ENCODE measurements around the gene IL23A. TPM values are rescaled to one million over a fixed set of nuclear protein-coding genes. Genes with fewer than 3 reads are reported as not detected.
A peak's percentile ranks its signal among the peaks of the same experiment; 100 is the strongest.

IL23A gene
- total and polyA plus RNA-seq, 2 of the 13 experiments (the other 11 are each of a cell fraction or from before 2014, with no cell fraction given), result 0.33 to 0.35 TPM

DNA sequence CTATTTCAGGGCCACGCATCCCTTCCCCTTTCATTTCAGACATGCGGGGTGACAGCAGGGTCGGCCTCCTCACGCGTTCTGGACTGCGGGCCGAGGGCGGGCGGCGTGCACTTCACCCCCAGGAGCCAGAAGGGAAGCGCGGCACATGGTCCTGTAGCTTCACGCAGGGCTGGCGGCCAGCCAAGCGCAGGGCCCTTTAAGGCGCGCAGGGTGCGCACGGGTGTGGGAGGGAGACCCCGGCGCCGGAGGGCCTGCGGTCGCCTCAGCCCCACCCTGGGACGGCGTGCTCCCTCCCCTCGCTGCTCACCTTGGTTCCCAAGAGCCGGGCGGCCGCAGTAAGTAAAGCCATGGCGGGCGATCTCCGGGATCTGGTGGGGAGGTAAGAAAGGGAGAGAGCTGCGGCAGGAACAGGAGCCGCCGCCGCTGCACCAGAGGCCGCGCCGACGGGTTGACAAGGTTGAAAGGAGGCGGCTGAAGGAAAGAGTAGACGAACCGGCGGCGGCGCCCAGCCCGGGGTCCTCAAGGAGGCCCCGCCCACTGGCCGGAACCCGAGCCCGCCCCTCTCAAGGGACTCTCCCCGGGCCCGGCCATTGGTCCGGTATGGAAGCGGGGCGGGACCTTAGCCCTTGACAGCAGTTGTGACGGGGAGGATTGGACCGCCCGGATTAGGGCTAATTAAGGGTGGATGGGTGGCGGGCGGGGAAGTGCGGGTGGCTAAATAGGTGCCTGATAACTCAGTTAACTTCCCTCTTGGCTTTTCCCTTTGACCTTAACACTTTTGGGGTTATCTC lies 38.6 kb upstream of the IL23A start, which contains the start of gene CS (continued):
- TF ChIP-seq BCL6 (CRISPR knock-in tag; IDR thresholded peaks at IDR 0.05), result no peak
- no peak for TF ChIP-seq SETDB1 (CRISPR knock-in tag; IDR thresholded peaks at IDR 0.05; ENCODE audit: borderline replicate concordance)
- no peak for TF ChIP-seq MED13 (CRISPR knock-in tag; IDR thresholded peaks at IDR 0.05)
- peak; percentile 78; the same call in 1 of the 2 replicates for TF ChIP-seq TMF1 (CRISPR knock-in tag; IDR thresholded peaks at IDR 0.05; ENCODE audit: low read depth)
- TF ChIP-seq SMARCE1 (IDR thresholded peaks at IDR 0.05; ENCODE audit: borderline replicate concordance), result no peak
- TF ChIP-seq HNRNPH1 (optimal IDR thresholded peaks at IDR 0.05; ENCODE audit: low read depth, low read length), result no peak
- no peak for TF ChIP-seq RFX1 (IDR thresholded peaks at IDR 0.05)
- TF ChIP-seq FLYWCH1 (CRISPR knock-in tag; IDR thresholded peaks at IDR 0.05), result no peak
- TF ChIP-seq ZNF788 (CRISPR knock-in tag; IDR thresholded peaks at IDR 0.05; ENCODE audit: borderline replicate concordance), result no peak
- TF ChIP-seq, protein P1, sequence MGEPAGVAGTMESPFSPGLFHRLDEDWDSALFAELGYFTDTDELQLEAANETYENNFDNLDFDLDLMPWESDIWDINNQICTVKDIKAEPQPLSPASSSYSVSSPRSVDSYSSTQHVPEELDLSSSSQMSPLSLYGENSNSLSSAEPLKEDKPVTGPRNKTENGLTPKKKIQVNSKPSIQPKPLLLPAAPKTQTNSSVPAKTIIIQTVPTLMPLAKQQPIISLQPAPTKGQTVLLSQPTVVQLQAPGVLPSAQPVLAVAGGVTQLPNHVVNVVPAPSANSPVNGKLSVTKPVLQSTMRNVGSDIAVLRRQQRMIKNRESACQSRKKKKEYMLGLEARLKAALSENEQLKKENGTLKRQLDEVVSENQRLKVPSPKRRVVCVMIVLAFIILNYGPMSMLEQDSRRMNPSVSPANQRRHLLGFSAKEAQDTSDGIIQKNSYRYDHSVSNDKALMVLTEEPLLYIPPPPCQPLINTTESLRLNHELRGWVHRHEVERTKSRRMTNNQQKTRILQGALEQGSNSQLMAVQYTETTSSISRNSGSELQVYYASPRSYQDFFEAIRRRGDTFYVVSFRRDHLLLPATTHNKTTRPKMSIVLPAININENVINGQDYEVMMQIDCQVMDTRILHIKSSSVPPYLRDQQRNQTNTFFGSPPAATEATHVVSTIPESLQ (CRISPR knock-in tag; conservative IDR thresholded peaks at IDR 0.05), result no peak
- TF ChIP-seq HNRNPUL1 (IDR thresholded peaks at IDR 0.05; ENCODE audit: low read depth, low read length), result no peak
- peak; percentile 45; the same call in 1 of the 2 replicates for TF ChIP-seq ZNF430 (CRISPR knock-in tag; IDR thresholded peaks at IDR 0.05)
- no peak for TF ChIP-seq ZSCAN20 (CRISPR knock-in tag; IDR thresholded peaks at IDR 0.05; ENCODE audit: borderline replicate concordance)
- TF ChIP-seq SNAPC2 (CRISPR knock-in tag; IDR thresholded peaks at IDR 0.05), result 0 out of 2 replicates have a peak, but pooled peaks have one; percentile 50
- no peak for TF ChIP-seq ZNF44 (CRISPR knock-in tag; IDR thresholded peaks at IDR 0.05)
- TF ChIP-seq EHMT2 (IDR thresholded peaks at IDR 0.05; ENCODE audit: borderline replicate concordance, low read depth, low read length), result no peak
- no peak for TF ChIP-seq RNF2 (conservative IDR thresholded peaks at IDR 0.05; ENCODE audit: low read depth)
- TF ChIP-seq, protein P2, sequence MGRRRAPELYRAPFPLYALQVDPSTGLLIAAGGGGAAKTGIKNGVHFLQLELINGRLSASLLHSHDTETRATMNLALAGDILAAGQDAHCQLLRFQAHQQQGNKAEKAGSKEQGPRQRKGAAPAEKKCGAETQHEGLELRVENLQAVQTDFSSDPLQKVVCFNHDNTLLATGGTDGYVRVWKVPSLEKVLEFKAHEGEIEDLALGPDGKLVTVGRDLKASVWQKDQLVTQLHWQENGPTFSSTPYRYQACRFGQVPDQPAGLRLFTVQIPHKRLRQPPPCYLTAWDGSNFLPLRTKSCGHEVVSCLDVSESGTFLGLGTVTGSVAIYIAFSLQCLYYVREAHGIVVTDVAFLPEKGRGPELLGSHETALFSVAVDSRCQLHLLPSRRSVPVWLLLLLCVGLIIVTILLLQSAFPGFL (CRISPR knock-in tag; IDR thresholded peaks at IDR 0.05), result no peak
- no peak for TF ChIP-seq CENPX (CRISPR knock-in tag; IDR thresholded peaks at IDR 0.05)
- TF ChIP-seq, protein P3, sequence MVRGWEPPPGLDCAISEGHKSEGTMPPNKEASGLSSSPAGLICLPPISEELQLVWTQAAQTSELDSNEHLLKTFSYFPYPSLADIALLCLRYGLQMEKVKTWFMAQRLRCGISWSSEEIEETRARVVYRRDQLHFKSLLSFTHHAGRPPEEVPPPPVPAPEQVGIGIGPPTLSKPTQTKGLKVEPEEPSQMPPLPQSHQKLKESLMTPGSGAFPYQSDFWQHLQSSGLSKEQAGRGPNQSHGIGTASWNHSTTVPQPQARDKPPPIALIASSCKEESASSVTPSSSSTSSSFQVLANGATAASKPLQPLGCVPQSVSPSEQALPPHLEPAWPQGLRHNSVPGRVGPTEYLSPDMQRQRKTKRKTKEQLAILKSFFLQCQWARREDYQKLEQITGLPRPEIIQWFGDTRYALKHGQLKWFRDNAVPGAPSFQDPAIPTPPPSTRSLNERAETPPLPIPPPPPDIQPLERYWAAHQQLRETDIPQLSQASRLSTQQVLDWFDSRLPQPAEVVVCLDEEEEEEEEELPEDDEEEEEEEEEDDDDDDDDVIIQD (CRISPR knock-in tag; IDR thresholded peaks at IDR 0.05; ENCODE audit: low read depth), result no peak
- TF ChIP-seq ZNF326 (CRISPR knock-in tag; IDR thresholded peaks at IDR 0.05; ENCODE audit: borderline replicate concordance), result no peak; the same call in 1 of the 2 replicates
- TF ChIP-seq, protein P4, sequence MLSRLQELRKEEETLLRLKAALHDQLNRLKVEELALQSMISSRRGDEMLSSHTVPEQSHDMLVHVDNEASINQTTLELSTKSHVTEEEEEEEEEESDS (CRISPR knock-in tag; IDR thresholded peaks at IDR 0.05; ENCODE audit: borderline replicate concordance), result 0 out of 2 replicates have a peak, but pooled peaks have one; percentile 6
- 0 out of 2 replicates have a peak, but pooled peaks have one; percentile 23 for TF ChIP-seq ETV6 (CRISPR knock-in tag; conservative IDR thresholded peaks at IDR 0.05)
- TF ChIP-seq ZNF670 (CRISPR knock-in tag; IDR thresholded peaks at IDR 0.05; ENCODE audit: borderline replicate concordance), result 0 out of 2 replicates have a peak, but pooled peaks have one; percentile 35
- no peak for TF ChIP-seq HOXD1 (CRISPR knock-in tag; IDR thresholded peaks at IDR 0.05)
- no peak for TF ChIP-seq MLLT10 (CRISPR knock-in tag; IDR thresholded peaks at IDR 0.05)
- TF ChIP-seq RFXANK (CRISPR knock-in tag; IDR thresholded peaks at IDR 0.05), result no peak
- peak; percentile 32 for TF ChIP-seq JARID2 (CRISPR knock-in tag; IDR thresholded peaks at IDR 0.05; ENCODE audit: insufficient replicate concordance)

Data from HepG2 (cell line).